HG02884 (cell line): ENCODE data around the gene EEF1AKMT2.
A peak's percentile ranks its signal among the peaks of the same experiment; 100 is the strongest.
"Not testable (repeated sequence)": the region's sequence is repeated elsewhere in the genome, so short reads cannot be mapped to it uniquely, and the experiment has no call there.

Experiments used
- ATAC-seq: cut with Tn5 transposase; IDR thresholded peaks from one replicate; pipeline ENCODE4 v1.9.1; 2021; ENCODE audit warnings: mild to moderate bottlenecking, moderate library complexity; ENCODE audit not compliant: unreplicated experiment

The EEF1AKMT2 gene

GRCh38 chr10:124756156-124756903 is 35.4 kb downstream of the EEF1AKMT2 start:
- ATAC-seq, result no peak

- ATAC-seq, result no peak
Measured at GRCh38 chr10:124755581-124755980, 36.1 kb downstream of the EEF1AKMT2 start.

- ATAC-seq, result no peak
Measured at GRCh38 chr10:124754227-124754626, 37.5 kb downstream of the EEF1AKMT2 start.

GRCh38 chr10:124748953-124749645 is 42.6 kb downstream of the EEF1AKMT2 start:
- no peak for ATAC-seq

- ATAC-seq, result no peak
Measured at GRCh38 chr10:124748166-124748565, 43.5 kb downstream of the EEF1AKMT2 start.

- ATAC-seq, result no peak
Measured at GRCh38 chr10:124747745-124748144, 43.9 kb downstream of the EEF1AKMT2 start.

GRCh38 chr10:124746992-124747391 is 44.7 kb downstream of the EEF1AKMT2 start:
- ATAC-seq, result no peak

- not testable (repeated sequence) for ATAC-seq
Measured at GRCh38 chr10:124746447-124746846, 45.2 kb downstream of the EEF1AKMT2 start.

- no peak for ATAC-seq
Measured at GRCh38 chr10:124745673-124746072, 46.0 kb downstream of the EEF1AKMT2 start.

- ATAC-seq, result no peak
Measured at GRCh38 chr10:124745252-124745651, 46.4 kb downstream of the EEF1AKMT2 start.

- ATAC-seq, result peak; percentile 56
Measured at GRCh38 chr10:124744102-124745050, 47.3 kb downstream of the EEF1AKMT2 start, which contains the start of gene FAM53B. TSS of gene FAM53B (minus strand) at chr10:124744378. CDS start at chr10:124706713, 37,665 bp downstream.

GRCh38 chr10:124743191-124744101 is 48.2 kb downstream of the EEF1AKMT2 start:
- ATAC-seq, result peak; percentile 19

GRCh38 chr10:124742413-124743190 is 49.1 kb downstream of the EEF1AKMT2 start:
- no peak for ATAC-seq

- ATAC-seq, result no peak
Measured at GRCh38 chr10:124741922-124742412, 49.7 kb downstream of the EEF1AKMT2 start.

GRCh38 chr10:124741281-124741921 is 50.3 kb downstream of the EEF1AKMT2 start:
- peak; percentile 35 for ATAC-seq

- ATAC-seq, result no peak
Measured at GRCh38 chr10:124740369-124741280, 51.1 kb downstream of the EEF1AKMT2 start.

- ATAC-seq, result no peak
Measured at GRCh38 chr10:124739986-124740368, 51.7 kb downstream of the EEF1AKMT2 start.
